ENCODE results near the gene GNG7.

GNG7 gene

DNA sequence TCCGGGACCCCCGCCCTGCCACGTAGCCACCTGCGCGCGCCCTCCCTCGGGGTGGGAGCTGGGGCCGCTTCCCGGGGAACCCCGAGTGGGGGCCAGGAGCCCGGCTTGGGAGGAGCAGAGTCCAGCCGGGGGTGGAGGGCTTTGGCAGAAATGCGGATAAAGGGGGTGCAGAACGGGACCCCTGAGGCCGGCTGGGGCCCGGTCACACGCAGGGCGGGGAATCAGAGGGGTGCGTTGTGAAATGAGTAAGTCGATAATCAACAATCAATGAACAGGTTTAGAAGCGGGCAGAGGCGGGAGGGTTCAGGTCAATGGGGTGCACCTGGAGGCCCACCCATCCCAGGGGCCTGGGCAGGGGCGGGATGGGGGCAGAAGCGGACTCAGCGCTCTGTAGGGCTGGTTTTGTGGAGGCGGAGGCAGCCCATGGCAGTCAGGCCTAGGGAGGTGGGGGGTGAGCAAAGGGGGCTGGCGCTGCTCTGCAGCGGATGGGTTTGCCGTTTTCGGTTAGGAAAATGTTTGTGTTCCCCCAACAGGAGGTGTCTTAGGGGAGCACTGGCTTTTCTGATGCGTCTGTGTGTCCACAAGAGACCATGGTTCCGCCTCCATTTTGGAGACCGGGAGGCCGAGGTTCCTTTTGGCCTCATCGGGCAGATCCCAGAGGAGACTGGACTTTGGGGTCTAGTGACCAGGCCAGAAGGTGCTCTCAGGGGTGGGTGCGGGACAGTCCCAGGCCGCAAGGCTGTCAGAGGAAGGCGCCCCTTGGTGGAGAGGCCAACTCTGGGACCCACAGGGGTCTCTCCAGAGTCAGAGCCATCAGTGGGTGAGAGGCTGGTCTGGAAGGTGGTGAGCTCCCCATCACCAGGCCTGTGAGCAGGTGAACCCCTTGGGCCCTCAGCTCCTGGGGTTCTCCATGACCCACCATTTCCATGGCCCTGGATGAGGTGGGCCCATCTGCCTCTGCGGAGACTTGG lies 19.4 kb upstream of the GNG7 start:
- POLR2A ChIA-PET, result no interaction called here
- Histone ChIP-seq H3K4me3 (ENCODE audit: control insufficient read depth in 1 of 7, extremely low read depth in 1 of 7, insufficient read depth in 4 of 7, low read depth in 2 of 7, low read length in 6 of 7) (peak overlapping the region; percentile 23 to 76 (median 57)), H3K27me3 (replicated peaks in 2 of 5; ENCODE audit: control insufficient read depth in 4 of 5, insufficient read depth in 5 of 5, low read length in 4 of 5) (peaks cover 0 to 21% (median 0%) of the 10 kb centered on the region in 5 experiments), H3K4me1 (ENCODE audit: control extremely low read depth in 1 of 4, control insufficient read depth in 4 of 4, insufficient read depth in 4 of 4, low read length in 3 of 4) (peaks cover 0 to 29% (median 27%) of the 10 kb centered on the region in 4 experiments), H3K36me3 (ENCODE audit: control insufficient read depth in 4 of 4, insufficient read depth in 4 of 4, low read length in 3 of 4) (peaks cover 0 to 3% (median 0%) of the 10 kb centered on the region in 4 experiments), H3K27ac (ENCODE audit: insufficient read depth in 1 of 2, low read depth in 1 of 2, low read length in 2 of 2, poor library complexity in 1 of 2, severe bottlenecking in 2 of 2) (no peak overlapping the region), H3K9me3 (ENCODE audit: control extremely low read depth in 1 of 5, control insufficient read depth in 4 of 5, insufficient read depth in 2 of 5, low read depth in 1 of 5, low read length in 4 of 5) (no peaks in the 10 kb centered on the region)
- WGBS (ENCODE audit: insufficient coverage), result 36% methylated on average over 33 of the region's 39 CpGs
- CTCF ChIA-PET, result interaction anchor here (1.3 kb wide), 1 partner anchor 78 kb away, joined by 3 read pairs; no protein-coding TSS in a partner anchor
- peak in 2 of 3 donors; percentile 35 to 50 for DNase-seq

- peaks cover 0 to 25% (median 21%) of the 10 kb centered on the region in 4 experiments for H3K4me1 ChIP-seq (ENCODE audit: control extremely low read depth in 1 of 4, control insufficient read depth in 4 of 4, insufficient read depth in 4 of 4, low read length in 3 of 4)
- ChIA-PET CTCF (no interaction called here), POLR2A (no interaction called here)
- peak in 1 of 3 donors; percentile 28 for DNase-seq
- under 1% methylated on average over 31 of the region's 100 CpGs for WGBS (ENCODE audit: insufficient coverage)
- H3K9me3 ChIP-seq (ENCODE audit: control extremely low read depth in 1 of 5, control insufficient read depth in 4 of 5, insufficient read depth in 2 of 5, low read depth in 1 of 5, low read length in 4 of 5), result no peaks in the 10 kb centered on the region
- H3K27ac ChIP-seq (ENCODE audit: insufficient read depth in 1 of 2, low read depth in 1 of 2, low read length in 2 of 2, poor library complexity in 1 of 2, severe bottlenecking in 2 of 2), result no peak within 1 kb of the TSS
- peak within 1 kb of the TSS; percentile 23 to 76 (median 57) for H3K4me3 ChIP-seq (ENCODE audit: control insufficient read depth in 1 of 7, extremely low read depth in 1 of 7, insufficient read depth in 4 of 7, low read depth in 2 of 7, low read length in 6 of 7)
- peaks cover 0 to 3% (median 0%) of the 10 kb centered on the region in 4 experiments for H3K36me3 ChIP-seq (ENCODE audit: control insufficient read depth in 4 of 4, insufficient read depth in 4 of 4, low read length in 3 of 4)
- peaks cover 0 to 21% (median 0%) of the 10 kb centered on the region in 5 experiments for H3K27me3 ChIP-seq (replicated peaks in 2 of 5; ENCODE audit: control insufficient read depth in 4 of 5, insufficient read depth in 5 of 5, low read length in 4 of 5)
These were observed 18.5 kb upstream of the GNG7 start, which contains the start of gene DIRAS1 for GRCh38 chr19:2720777-2721569. TSS of gene DIRAS1 (minus strand) at chr19:2721372. CDS start at chr19:2717806, 3,566 bp downstream.

DNA sequence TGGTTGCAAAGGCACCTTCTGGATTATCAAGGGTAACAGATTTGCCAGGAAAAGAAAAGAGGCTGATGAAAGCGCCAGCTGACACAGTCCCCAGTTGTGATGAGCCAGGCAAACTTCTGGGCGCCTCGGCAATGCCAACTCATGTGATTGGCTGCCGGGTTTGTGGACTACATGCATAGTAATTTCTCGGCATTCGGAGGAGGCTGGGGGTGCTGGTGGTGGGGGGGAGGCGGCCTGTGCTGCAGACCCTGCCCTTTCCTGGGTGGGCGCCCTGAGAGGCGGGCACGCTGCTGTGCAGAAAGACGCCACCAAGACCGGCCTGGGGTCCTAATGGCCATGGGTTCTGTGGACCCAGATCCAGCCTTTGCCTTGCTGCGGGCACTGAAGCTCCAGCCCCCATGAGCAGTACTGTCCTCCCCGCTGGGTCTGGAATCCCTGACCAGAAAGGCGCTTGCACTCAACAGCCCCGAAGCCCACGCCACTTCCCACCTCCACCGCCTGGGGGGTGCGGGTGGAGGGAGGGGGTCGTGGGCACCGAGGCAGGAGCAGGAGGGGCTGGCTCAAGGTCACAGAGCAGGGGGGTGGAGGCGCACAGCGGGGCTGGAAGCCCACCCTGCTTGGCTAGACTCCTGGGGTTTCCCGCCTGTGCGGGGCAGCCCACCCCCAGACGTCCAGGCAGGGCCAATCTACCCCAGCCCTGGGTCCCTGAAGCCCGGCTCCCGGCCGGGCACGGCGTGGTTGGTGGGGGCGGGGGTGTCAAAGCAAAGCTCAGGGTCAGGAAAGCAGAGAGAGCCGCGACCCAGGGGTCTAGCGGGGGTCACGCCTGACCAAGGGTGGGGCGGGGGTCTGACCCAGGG lies 17.7 kb upstream of the GNG7 start:
- WGBS (ENCODE audit: insufficient coverage), result 5% methylated on average over 27 of the region's 37 CpGs
- H3K4me3 ChIP-seq (ENCODE audit: control insufficient read depth in 1 of 7, extremely low read depth in 1 of 7, insufficient read depth in 4 of 7, low read depth in 2 of 7, low read length in 6 of 7), result peak overlapping the region; percentile 15 to 57 (median 47)
- H3K4me1 ChIP-seq (ENCODE audit: control extremely low read depth in 1 of 4, control insufficient read depth in 4 of 4, insufficient read depth in 4 of 4, low read length in 3 of 4), result peaks cover 0 to 25% (median 21%) of the 10 kb centered on the region in 4 experiments
- H3K36me3 ChIP-seq (ENCODE audit: control insufficient read depth in 4 of 4, insufficient read depth in 4 of 4, low read length in 3 of 4), result peaks cover 0 to 4% (median 2%) of the 10 kb centered on the region in 4 experiments
- ChIA-PET CTCF (no interaction called here), POLR2A (interaction anchor here (0.6 kb wide), 2 partner anchors 17 to 19 kb away, joined by 3 read pairs; partner anchors contain the start of gene GNG7)
- H3K27ac ChIP-seq (ENCODE audit: insufficient read depth in 1 of 2, low read depth in 1 of 2, low read length in 2 of 2, poor library complexity in 1 of 2, severe bottlenecking in 2 of 2), result no peak overlapping the region
- peaks cover 0 to 6% (median 4%) of the 10 kb centered on the region in 5 experiments for H3K9me3 ChIP-seq (ENCODE audit: control extremely low read depth in 1 of 5, control insufficient read depth in 4 of 5, insufficient read depth in 2 of 5, low read depth in 1 of 5, low read length in 4 of 5)
- H3K27me3 ChIP-seq (replicated peaks in 2 of 5; ENCODE audit: control insufficient read depth in 4 of 5, insufficient read depth in 5 of 5, low read length in 4 of 5), result peaks cover 0 to 21% (median 0%) of the 10 kb centered on the region in 5 experiments
- DNase-seq, result peak in 2 of 3 donors; percentile 28 to 41

DNA sequence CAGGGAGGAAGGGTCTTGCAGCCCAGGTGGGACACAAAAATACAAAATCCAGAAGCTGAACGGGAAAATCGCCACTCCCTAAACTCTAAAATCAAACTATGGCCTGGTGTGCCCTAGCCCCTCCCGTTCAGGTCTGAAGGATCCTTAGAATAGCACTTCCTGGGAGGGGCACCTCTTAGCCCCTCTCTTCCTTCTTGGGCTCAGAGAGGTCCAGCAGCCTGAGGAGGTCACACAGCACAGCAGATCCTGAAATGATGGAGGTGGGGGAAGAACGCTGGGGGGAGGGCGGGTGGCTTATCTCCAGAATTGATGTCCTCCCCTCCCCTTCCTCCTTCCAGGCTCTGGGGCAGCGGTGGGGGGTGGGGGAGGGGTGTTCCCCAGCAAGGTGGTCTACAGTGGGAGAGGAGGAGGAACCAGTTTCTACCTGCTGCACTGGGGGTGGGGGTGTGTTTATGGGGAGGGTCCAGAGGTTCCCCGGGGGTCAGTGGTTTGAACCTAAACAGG lies 16.8 kb upstream of the GNG7 start:
- no peak for DNase-seq
- ChIA-PET POLR2A (interaction anchor here (0.6 kb wide), 1 partner anchor 17 kb away, joined by 3 read pairs; the partner anchor contains the start of gene GNG7), CTCF (interaction anchor here (0.9 to 1.3 kb wide), 2 partner anchors 18 to 71 kb away, joined by 3 read pairs; no protein-coding TSS in a partner anchor)
- Histone ChIP-seq H3K36me3 (ENCODE audit: control insufficient read depth in 4 of 4, insufficient read depth in 4 of 4, low read length in 3 of 4) (peaks cover 0 to 4% (median 2%) of the 10 kb centered on the region in 4 experiments), H3K9me3 (ENCODE audit: control extremely low read depth in 1 of 5, control insufficient read depth in 4 of 5, insufficient read depth in 2 of 5, low read depth in 1 of 5, low read length in 4 of 5) (peaks cover 0 to 8% (median 5%) of the 10 kb centered on the region in 5 experiments), H3K27me3 (replicated peaks in 2 of 5; ENCODE audit: control insufficient read depth in 4 of 5, insufficient read depth in 5 of 5, low read length in 4 of 5) (peaks cover 0 to 21% (median 0%) of the 10 kb centered on the region in 5 experiments), H3K27ac (ENCODE audit: insufficient read depth in 1 of 2, low read depth in 1 of 2, low read length in 2 of 2, poor library complexity in 1 of 2, severe bottlenecking in 2 of 2) (no peak overlapping the region), H3K4me1 (ENCODE audit: control extremely low read depth in 1 of 4, control insufficient read depth in 4 of 4, insufficient read depth in 4 of 4, low read length in 3 of 4) (peaks cover 0 to 25% (median 21%) of the 10 kb centered on the region in 4 experiments), H3K4me3 (ENCODE audit: control insufficient read depth in 1 of 7, extremely low read depth in 1 of 7, insufficient read depth in 4 of 7, low read depth in 2 of 7, low read length in 6 of 7) (peak overlapping the region in 1 of 7 experiments; percentile 47)
- whole genome bisulfite sequencing (ENCODE audit: insufficient coverage), result 78% methylated on average over 3 of the region's 7 CpGs

DNA sequence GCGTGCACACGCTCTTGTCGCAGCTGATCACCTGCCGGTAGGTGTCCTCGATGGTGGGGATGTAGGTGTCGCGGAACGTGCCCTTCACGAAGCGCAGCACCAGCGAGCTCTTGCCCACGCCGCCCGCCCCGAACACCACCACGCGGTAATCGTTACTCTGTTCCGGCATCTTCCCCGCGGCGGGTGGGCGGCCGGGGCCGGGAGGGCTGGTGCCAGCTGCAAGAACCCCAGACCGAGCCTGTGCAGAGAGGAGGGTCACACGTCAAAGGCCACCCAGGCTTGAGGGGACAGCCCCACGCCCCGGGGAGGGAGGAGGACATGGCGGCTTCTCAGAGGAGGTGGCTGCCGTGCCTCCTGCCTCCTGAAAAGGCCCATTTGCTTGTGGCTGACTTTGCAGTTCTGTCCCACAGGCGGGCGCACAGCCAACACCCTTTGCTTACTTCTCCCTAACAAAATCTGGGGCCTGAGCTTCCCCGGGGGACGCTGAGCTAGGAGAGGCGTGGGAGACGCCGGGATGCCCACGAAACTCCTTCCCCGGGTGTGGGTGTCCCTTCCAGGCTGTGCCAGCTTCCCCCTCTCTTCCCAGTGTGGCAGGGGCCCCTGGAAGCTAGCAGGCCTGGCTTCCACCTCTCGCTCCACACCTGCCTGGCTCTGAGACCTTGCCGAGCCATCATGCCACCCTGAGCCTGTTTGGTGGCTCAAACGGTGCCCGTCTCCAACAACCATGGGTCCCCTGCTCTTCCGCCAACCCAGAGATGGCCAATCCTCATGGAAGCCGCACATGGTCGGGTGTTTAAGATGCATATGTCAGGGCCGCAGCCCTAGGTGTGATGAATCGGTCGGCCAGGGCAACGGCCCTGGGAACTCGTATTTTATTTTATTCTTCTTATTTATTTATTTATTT lies 15.4 kb upstream of the GNG7 start:
- WGBS (ENCODE audit: insufficient coverage), result 88% methylated on average over 37 of the region's 52 CpGs
- CTCF ChIA-PET, result interaction anchor here (0.8 to 1.3 kb wide), 5 partner anchors 11 to 70 kb away, joined by 3 read pairs; partner anchors contain the start of gene SLC39A3
- Histone ChIP-seq H3K9me3 (ENCODE audit: control extremely low read depth in 1 of 5, control insufficient read depth in 4 of 5, insufficient read depth in 2 of 5, low read depth in 1 of 5, low read length in 4 of 5) (peaks cover 0 to 8% (median 5%) of the 10 kb centered on the region in 5 experiments), H3K4me3 (ENCODE audit: control insufficient read depth in 1 of 7, extremely low read depth in 1 of 7, insufficient read depth in 4 of 7, low read depth in 2 of 7, low read length in 6 of 7) (no peak overlapping the region), H3K4me1 (ENCODE audit: control extremely low read depth in 1 of 4, control insufficient read depth in 4 of 4, insufficient read depth in 4 of 4, low read length in 3 of 4) (peaks cover 0 to 23% (median 19%) of the 10 kb centered on the region in 4 experiments), H3K27me3 (replicated peaks in 2 of 5; ENCODE audit: control insufficient read depth in 4 of 5, insufficient read depth in 5 of 5, low read length in 4 of 5) (peaks cover 0 to 21% (median 0%) of the 10 kb centered on the region in 5 experiments), H3K36me3 (ENCODE audit: control insufficient read depth in 4 of 4, insufficient read depth in 4 of 4, low read length in 3 of 4) (peaks cover 0 to 4% (median 2%) of the 10 kb centered on the region in 4 experiments), H3K27ac (ENCODE audit: insufficient read depth in 1 of 2, low read depth in 1 of 2, low read length in 2 of 2, poor library complexity in 1 of 2, severe bottlenecking in 2 of 2) (no peak overlapping the region)
- POLR2A ChIA-PET, result no interaction called here
- no peak for DNase-seq
